CD4-positive, alpha-beta T cell treated with Interleukin-10 for 1 hour (primary cell): Measurements from ENCODE around the gene CCNO.

ENCODE experiments used
- DNase-seq: peaks from one replicate; pipeline ENCODE4 v3.0.0-alpha.2; 2020

The CCNO gene, protein sequence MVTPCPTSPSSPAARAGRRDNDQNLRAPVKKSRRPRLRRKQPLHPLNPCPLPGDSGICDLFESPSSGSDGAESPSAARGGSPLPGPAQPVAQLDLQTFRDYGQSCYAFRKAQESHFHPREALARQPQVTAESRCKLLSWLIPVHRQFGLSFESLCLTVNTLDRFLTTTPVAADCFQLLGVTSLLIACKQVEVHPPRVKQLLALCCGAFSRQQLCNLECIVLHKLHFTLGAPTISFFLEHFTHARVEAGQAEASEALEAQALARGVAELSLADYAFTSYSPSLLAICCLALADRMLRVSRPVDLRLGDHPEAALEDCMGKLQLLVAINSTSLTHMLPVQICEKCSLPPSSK

DNA sequence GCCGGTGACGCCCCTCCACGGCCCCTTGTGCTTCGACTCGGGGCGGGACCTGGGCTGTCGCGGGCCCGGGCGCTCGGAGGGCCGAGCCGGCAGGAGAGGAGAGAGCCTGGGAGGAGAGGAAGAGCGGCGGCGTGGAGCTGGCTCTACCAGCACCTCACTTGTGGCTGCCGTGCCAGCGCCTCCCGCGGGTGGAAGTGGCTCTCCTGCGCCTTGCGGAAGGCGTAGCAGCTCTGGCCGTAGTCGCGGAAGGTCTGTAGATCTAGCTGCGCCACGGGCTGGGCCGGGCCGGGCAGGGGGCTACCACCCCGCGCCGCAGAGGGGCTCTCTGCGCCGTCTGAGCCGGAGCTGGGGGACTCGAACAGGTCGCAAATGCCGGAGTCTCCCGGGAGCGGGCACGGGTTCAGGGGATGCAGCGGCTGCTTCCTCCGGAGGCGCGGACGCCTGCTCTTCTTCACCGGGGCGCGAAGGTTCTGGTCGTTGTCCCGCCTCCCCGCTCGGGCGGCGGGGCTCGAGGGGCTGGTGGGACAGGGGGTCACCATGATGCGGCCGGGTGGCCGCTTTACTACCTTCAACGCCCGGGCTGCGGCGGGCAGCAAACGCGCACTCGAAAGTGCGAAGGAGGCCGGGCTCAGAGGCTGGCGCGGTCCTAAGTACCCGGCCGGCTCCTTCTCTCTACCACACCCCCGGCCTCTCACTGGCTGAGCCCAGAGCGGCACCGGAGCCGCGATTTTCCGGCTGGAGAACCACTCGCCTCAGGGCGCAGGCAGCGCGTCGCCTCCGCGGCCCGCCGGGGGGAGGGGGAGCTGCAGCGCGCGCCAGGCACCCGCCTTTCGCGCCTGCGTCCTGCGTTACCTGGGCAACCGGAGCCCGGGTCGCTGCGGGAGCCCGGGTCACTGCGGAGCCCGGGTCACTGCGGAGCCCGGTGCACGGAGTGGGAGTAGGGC is at the start of gene CCNO:
TSS of gene CCNO (minus strand) at position 624 of the 944 bp plus-strand sequence. CDS start at position 539, 85 bp downstream.
- peak; percentile 66 for DNase-seq

DNA sequence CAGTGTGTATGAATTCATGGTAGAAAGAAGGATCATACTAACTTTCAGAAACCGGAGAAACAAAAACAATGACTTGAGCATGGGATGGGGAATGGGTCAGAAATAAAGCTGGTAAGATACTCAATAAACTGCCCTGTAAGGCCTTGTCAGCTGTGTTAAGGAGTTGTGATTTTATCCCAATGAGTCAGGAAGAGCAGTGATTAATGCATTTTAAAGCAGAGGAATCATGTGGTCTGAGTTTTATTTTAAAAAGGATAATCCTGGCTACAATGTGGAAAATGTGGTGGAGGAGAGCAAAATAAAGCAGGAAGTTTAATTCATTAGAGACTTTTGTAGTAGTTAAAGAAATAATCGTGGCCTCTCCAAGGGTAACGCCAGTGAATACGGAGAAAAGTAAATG is 45.4 kb upstream of the CCNO start:
- no peak for DNase-seq

DNA sequence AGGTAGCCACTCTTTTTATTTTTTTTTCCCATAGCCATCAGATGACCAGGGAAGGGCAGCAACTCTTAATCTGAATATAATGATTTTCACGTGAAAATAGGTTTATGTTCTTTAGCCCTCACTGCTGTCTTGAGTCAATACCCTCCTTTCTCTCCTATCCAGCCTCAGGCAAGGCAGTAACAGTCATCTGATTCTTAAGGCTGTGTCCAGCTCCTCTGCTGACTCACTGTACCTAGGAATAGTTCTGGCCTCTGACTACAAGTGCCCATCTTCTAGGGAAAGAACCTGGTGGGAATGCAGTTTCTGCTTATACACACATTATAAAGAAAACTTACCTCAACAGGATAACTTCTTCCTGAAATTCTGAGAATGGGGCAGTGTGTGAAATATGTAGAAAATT is 43.4 kb upstream of the CCNO start:
- DNase-seq: no peak

DNA sequence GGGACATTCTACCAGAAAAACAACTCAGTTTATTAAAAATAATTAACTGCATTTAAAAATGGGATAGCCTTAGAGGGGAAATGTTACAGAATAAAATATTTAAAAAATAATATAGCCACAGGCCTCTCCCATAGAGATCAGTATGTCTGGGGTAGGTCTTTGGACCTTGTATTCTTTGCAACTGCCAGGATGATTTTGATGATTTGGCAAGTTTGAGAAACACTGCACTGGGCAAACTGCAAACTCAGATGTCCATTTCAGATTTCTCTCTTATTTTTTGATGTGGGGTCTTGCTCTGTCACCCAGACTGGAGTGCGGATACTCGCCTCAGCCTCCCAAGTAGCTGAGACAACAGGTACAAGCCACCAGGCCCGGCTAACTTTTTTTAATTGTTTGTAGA is 24.9 kb upstream of the CCNO start:
- no peak for DNase-seq

DNA sequence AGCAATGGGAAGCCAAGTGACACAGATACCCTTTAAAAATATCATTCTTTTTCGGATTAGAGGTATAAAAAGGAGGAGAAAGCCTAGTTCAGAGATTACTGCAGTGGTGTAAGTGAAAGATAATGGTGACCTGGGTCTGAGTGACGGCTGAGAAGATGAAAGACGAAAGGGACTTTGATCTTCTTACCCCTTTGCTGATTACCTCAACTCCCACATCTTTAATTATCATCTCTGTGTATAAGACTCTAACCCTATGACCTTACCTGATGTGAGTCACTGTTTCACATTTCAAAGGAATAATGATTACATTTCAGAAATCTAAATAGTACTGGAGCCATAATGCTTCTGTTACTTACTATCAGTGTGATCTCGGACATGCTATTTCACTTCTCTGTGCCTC is 21.4 kb upstream of the CCNO start:
- no peak for DNase-seq

DNA sequence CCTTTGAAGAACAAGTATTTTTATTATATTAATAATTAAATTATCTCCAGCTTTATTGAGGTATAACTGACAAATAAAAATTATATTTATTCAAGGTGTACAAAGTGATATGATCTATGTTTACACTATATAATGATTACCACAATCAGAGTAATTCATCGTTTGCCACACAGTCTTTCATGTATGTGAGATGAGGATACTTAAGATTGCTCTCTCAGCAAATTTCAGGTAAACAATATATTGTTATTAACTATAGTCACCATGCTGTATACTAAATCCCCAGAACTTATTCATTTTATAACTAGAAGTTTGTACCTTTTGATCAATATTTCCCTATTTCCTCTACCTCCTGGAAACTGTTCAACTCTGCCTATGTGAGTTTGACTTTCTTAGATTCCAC is 16.7 kb upstream of the CCNO start:
- no peak for DNase-seq

DNA sequence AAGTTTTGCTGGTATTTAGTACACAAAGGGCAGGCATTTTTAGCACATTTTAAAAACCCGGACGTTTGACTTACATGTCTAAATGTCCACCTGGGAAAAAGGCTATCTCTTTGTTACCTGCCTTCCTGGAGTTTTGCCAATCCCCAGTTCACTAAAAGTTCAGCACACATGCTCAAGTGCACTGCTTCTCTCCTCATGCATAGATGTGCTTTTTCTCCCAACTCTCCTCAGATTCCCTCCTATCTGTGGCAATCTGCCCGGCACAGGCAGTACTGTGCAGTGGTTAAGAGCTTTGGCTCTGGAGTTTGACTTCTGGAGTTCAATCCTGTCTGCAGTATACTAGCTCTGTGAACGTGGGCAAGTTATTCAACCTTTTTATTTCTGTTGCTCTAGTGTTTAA is 8.3 kb upstream of the CCNO start:
- no peak for DNase-seq

DNA sequence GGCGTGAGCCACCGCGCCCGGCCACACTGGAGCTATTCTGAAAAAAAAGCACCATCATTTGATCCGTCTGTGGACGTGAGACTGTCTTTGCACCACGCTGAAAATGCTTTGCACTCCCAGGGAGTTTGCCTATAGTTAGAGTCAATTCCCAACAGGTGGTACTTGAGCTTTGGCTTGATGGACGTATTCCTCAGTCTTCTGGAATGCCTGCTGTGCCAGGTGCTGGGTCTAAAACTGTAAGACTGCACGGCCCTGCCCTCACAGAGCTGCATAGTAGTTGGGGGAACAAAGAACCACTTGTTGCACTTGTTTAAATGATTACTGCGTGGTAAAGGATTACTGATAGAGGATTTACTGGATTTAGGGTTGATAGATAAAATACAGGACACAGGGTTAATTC is 3.4 kb upstream of the CCNO start:
- DNase-seq: no peak

DNA sequence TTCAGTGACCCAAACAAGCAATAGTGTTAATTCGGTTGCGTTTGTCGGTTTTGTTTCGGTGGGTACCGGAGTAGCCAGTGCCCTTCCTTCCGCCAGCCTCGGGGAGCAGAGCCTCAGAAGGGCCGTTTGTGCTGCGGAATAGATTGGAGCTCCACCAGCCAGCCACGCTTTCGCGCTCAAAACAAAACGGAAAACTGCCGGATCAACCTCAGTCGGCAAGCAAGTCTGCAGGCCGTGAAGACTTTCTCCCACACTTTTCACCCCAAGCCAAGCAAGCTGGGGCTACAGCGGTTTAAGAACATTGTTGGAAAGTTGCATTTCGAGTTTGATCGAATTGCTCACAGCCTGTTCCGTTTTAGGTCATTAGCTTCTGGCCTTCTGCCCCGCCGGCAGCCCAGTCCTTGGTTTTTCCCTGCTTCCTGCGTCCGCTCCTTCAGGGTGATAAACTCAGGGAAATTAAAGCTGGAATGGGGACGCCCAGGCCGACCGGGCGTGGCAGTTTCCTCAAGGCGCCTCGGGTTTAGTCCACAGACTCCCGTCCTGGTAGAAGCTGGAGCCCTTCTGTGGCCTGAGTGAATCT is 803 bp upstream of the CCNO start:
- no peak for DNase-seq

DNA sequence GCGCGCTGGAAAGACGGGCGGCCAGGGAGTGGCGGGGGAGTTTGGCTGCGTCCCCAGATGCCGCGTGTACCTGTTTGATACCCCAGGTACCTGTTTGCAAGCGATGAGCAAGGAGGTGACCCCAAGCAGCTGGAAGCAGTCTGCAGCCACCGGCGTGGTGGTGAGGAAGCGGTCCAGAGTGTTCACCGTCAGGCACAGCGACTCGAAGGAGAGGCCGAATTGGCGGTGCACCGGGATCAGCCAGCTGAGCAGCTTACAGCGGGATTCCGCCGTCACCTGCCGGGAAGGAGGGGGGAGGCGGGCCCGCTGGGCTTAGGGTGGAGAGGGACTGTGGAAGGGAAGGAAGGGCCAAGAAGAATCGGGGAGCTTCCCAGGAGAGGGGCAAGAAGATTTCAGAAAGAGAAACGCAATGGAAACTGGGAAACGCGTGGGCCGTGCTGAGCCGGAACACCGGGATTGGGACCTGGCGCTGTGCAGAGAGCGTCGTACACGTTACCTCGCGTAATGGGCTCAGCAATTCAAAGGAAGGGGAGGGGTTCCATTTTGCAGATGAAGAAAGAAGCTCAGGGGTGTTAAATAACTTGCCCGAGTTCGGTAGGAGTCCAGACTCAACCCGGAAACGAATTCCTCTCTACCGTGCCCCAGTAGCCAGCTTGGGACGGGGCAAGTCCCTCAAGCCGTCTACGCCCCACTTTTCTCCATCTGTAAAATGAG is 980 bp downstream of the CCNO start:
- DNase-seq: no peak

DNA sequence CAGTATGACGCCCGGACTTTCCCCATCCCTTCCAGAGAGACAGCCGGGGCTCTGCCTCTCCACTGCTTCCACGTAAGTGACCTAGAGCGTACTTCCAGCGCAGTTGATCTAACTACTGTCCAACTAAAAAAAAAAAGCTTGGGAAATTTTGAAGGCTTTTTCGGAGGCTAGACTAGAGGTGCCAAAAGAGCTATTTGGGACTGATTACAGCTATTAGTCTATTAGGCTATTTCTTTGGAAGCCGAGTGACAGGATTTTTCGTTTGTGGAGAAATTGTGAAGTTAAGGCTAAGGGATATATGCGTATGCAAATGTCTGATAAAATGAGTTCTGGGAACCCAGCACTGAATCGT is 1.5 kb downstream of the CCNO start:
- no peak for DNase-seq

DNA sequence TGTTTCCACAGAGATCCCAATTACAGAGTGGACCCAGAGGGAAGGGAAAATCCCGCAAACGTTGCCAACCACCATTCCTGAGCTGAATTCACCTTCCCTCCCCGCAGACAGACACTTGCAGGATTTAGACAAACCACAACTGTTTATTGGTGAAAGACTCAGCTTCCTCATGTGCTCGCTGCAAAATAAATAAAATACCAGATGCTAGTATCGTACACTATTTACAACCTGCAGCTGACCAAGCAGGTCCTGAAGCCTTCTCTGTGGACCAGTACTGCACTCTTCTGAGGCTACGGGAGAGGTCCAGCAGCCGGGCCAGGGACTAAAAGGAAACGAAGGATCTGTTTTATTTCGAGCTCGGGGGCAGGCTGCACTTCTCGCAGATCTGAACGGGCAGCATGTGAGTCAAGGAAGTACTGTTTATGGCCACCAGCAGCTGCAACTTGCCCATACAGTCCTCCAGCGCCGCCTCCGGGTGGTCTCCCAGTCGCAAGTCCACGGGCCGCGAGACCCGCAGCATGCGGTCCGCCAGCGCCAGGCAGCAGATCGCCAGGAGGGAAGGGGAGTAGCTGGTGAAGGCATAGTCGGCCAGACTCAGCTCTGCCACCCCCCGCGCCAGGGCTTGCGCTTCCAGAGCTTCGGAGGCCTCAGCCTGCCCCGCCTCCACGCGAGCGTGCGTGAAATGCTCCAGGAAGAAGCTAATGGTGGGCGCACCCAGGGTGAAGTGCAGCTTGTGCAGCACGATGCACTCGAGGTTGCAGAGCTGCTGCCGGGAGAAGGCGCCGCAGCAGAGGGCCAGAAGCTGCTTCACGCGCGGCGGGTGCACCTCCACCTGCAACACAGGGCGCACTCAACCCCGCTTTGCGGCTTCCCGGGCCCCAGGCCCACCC is 2.1 kb downstream of the CCNO start:
- DNase-seq: no peak

DNA sequence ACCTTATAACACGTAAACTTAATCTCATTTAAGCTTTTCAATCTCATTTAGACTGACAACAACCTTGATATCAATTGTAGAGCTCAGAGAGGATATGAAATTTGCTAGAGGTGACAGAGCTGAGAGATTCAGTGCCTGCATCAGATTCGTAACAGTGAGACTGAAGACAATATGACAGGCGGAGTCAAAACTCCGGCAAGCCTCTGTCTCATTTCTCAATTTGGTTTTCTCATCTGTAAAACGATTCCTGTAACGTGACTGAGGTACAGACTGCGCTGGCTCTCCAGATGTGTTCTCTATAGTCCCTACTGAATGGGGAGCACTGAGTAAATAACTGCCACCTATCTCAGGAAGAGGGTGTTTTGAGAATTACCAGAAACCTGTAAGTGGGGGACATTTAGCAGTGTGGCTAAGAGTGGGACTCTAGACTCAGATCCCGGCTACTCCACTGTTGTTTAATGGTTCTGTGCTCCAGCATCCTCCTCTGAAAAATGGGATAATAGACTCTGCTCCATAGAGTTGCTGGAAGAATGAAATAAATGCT is 3.2 kb downstream of the CCNO start:
- DNase-seq: no peak

DNA sequence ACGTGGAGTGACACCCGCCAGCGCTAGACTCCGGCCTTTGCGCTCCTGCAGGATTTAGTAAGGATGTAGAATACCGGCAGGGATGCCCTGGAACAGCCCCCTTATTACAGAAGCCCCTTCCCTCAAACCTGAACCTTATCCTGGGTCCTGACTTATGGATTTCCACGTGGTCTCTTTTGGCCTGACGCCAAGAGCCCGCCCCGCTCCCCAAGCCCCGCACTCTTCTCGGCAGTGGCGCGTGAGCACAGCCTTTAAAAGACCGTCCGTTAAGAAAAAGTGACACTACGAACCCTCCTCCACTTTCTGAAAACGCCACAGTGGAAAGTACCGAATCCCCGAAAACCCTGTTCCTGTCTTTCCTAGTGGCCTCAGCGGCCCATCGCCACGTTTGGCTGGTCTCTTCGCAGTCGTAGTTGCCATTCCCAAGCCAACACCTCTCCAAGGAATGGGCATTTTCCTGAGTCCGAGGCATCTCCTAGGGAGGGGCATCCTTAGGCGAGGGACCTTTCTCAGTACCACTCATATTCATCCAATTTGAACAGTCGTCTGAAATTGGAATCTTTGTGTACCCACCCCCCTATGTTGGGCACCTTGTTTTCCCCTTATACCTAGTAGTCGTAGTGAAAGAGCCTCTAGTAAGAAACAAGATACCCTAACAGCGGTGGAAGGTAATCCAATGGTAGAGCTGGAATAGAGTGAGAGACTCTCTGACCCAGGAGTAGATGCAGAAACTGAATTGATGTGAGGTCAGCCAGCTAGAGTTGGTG is 5.6 kb downstream of the CCNO start:
- no peak for DNase-seq

DNA sequence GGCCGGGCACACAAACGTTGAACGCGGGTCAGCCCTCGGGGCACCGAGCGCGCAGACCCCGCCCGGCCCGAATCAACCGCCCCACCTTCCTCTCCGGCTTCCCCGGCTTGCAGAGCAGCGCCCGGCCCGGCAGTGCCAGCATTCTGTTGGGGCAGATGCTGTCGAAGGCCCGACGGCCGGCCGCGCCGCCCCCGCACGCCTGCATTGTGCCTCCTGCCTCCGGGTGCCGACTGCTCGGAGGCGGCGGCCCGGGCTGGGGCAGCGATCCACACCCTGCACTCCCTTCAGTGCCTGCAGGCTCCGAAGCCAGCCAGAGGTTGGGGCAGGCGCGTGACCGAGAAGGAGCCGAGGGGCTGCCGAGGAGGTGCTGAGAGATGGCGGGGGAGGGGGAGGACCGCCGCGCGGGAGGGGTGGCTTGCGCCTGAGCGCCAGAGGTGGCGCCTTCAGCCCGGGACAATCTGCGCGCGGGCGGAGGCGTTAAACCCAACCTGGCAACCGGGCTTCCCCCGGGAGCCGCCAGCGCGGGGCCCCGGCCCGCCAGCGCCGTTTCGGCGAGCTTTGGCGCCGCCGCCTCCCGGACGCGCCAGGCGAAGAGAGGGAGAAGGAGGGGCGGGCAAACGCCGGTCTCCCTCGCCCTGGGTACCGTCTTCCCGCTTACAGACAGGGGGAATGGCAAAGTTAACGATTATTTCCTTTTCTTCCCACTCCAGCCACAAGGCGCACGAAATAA is 6.3 kb downstream of the CCNO start, which contains the start of gene MCIDAS:
TSS of gene MCIDAS (minus strand) at position 382 of the 730 bp plus-strand sequence. CDS start at position 205, 177 bp downstream.
- DNase-seq: peak; percentile 47

DNA sequence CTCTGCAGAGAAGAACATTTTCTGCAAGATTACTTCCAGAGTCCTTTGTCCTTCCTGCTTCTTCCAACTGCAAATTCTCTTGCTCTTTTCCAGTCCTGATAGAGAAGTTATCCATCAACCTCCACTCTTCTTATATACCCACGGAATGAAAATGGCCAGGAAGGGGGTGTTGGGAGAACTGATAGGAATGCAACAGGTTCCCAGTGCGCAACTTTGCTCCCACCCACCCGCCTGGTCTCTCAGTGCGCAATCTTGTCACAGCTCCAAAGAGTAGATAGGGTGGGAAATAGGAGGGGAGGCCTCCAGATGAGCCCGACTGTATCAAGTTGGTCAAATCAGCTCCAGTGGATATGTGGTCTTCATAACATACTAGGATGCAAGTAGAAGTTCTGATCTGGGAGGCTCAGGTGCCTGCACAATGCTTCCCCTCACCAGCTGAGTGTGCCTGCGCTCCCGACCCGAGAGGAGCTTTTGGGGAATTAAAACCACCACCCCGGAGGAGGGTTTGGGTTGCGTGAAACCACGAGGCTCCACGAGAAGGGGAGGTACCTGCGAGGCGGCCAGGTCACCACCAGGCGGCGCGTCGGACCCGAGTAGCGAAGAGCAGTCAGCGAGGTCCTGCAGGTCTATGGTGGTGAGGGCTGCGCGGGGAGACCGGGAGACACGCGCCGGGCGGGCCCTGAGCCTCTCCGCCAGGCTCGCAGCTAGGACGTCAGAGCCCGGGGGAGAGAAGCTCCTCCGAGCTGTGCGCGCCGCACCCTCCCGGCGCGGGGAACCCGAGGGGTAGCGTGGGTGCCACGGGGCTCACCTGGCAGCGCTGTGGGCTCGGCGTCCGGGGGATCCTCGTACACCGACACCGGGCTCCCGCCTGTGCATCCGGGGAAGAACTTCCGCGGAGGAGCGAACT is 7.1 kb downstream of the CCNO start:
- peak; percentile 36 for DNase-seq

DNA sequence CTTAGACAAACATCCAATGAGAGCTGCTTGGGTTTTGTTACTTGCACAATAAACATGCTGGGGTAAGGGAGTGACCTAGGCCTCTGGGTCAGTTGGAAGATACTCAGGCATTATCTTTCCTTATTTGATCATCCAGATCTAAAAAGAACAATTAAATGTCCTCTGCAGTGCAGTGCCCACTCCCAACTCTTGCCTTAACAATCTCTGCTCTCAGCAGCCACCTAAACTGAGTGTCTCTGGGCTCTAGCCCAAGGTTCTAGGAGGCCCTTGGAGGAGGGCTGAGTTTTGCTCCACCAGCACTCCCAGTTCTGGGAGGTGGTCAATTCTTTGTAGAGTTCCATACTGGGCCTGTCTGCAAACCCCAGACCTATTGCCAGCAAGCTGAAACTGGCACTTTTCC is 8.1 kb downstream of the CCNO start:
- no peak for DNase-seq

DNA sequence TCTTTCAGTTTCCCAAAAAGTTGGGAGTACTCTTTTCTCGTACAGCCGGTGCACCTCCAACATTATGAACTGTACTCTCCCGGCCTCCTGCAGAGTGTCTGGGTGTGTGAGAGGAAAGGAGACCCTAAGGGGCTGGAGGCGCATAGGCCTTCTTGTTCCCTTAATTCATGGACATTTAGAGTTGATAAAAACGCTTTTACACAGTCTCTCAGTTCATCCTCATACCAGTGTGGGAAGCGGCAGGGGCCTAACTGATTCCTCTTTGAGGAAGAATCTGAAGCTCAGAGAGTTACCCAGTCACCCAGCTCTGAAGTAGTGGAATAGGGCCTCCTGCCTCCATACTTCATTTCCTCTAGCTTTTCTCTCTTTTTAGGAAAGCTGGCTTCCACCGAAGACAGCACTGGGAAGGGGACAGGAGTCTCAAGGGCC is 9.6 kb downstream of the CCNO start:
- DNase-seq: no peak
